Measurements from ENCODE around the gene AKT2.

The AKT2 gene

DNA sequence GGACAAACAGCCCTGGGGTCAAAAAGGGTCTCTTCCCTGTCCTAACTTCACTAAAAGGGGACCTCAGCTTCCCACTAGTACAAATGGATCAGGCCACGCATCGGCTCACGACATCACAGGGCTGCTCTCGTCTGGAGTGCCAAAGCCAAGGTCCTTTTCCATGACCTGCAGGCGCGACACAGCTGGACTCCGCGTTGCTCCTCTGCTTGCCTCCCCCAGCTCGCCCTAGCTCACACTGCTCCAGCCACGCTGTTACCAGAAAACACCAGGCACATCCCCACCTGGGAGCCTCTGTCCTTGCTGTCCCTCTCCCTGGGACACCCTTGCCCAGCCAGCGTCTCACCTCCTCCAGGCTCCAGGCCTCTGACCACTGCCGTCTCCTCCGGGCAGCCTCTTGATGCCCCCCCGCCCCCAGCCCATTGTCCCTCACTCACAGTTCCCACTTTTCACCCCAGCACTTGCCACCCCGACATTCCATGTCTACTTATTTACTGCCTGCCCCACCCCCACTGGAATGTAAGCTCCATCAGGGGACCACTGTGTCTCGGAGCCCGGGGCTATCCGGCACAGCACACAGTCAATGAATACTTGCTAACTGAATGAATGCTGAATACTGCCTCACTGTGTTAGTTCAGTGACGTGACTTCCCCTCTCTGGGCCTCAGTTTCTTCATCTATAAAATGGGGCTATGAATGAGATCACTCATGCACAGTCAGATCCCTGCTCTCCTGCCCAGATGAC lies 20.7 kb downstream of the AKT2 start:
- Histone ChIP-seq H3K36me3 (replicated peaks) (peaks cover 23% of the 10 kb centered on the region), H3K4me1 (no peaks in the 10 kb centered on the region), H3K27me3 (ENCODE audit: low read depth) (no peaks in the 10 kb centered on the region), H3K9me3 (no peaks in the 10 kb centered on the region), H3K4me3 (no peak overlapping the region)
- in situ Hi-C loops (cut with MboI; ENCODE audit: low sequenced_read_pairs): no loop called here
- no peak for DNase-seq (ENCODE audit: low spot score in 2 of 2)

DNA sequence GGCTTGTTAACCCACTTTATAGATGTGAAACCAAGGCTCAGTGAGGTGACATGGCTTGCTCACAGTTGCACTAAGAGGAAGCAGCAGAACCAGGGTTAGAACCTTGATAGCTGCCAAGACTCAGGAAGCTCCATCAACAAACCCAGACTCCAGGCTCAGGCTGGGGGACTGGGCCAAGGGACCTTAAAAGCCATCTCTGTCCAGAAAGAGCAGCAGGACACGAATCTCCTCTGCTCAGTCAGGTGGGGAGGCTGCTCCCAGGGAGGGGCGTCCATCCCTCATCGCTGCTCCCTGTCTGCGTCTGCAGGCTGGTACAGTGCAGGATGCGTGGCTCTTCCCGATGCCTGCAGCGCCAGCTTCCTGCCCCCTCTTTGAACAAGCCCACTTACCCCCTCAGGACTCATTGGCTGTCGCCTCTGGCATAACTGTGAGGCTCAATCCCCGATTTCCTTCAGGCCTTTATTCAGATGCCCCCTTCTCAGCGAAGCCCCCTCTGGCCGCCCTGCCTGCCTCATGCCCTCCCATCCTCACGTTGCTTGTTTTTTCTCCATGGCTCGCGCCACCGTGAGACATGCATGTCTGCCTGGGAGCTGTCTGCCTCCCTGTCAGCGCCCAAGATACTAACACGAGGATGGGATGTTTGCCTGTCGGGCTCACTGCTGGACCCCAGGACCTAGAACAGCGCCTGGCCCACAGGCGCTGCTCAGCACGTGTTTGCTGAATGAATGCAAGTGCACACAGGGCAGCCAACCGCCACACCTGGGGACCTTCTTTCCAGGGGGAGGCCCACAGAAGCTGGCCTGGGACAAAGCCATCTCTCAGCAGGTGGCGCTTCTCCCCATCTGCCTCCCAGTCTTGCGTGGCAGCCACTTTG lies 21.5 kb downstream of the AKT2 start:
- in situ Hi-C loops (cut with MboI; ENCODE audit: low sequenced_read_pairs): no loop called here
- no peak for DNase-seq (ENCODE audit: low spot score in 2 of 2)

DNA sequence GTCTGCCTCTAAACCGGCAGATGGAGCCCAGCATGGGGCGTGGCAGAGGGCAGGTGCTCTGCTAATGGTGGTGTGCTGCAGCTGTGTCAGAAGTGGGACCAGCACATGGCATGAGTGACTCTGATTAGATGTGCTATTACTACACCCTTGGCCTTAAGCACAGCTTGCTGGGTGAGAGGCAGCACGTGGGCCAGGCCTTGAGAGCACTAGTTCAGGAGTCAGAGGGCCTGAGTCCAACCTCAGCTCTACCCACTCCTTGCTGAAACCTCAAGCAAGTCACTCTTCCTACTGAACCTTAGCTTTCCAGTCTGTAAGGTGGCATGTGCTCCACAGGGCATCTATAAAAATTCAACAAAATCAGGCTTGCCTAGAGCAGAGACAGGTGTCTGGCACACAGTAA lies 22.7 kb downstream of the AKT2 start:
- in situ Hi-C loops (cut with MboI; ENCODE audit: low sequenced_read_pairs): no loop called here
- H3K9me3 ChIP-seq: no peaks in the 10 kb centered on the region
- DNase-seq (ENCODE audit: low spot score in 2 of 2): no peak
- H3K4me1 ChIP-seq: no peaks in the 10 kb centered on the region
- H3K4me3 ChIP-seq: no peak overlapping the region
- H3K36me3 ChIP-seq (replicated peaks): peaks cover 21% of the 10 kb centered on the region
- H3K27me3 ChIP-seq (ENCODE audit: low read depth): no peaks in the 10 kb centered on the region

More for the DNA sequence above, 21.5 kb downstream of the AKT2 start:
- no peak overlapping the region for H3K4me3 ChIP-seq
- no peaks in the 10 kb centered on the region for H3K9me3 ChIP-seq
- peaks cover 21% of the 10 kb centered on the region for H3K36me3 ChIP-seq (replicated peaks)
- no peaks in the 10 kb centered on the region for H3K27me3 ChIP-seq (ENCODE audit: low read depth)
- H3K4me1 ChIP-seq: no peaks in the 10 kb centered on the region

DNA sequence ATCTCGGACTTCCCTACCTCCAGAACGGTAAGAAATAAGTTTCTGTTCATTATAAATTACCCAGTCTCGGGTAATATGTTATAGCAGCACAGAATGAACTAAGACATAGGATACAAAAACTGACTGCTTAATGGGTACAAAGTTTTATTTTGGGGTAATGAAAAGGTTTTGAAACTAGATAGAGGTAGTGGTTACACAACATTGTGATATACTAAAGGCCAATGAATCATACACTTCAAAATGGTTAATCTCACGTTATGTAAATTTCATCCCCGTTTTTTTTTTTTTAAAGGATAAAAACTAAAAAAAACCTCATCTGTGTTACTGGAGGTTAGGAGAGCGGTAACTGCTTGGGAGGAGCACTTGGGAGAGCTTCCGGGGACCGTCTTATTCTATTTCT lies 23.5 kb downstream of the AKT2 start:
- Histone ChIP-seq H3K27me3 (ENCODE audit: low read depth) (no peaks in the 10 kb centered on the region), H3K36me3 (replicated peaks) (peaks cover 24% of the 10 kb centered on the region), H3K9me3 (no peaks in the 10 kb centered on the region), H3K4me1 (no peaks in the 10 kb centered on the region), H3K4me3 (no peak overlapping the region)
- DNase-seq (ENCODE audit: low spot score in 2 of 2): no peak
- in situ Hi-C loops (cut with MboI; ENCODE audit: low sequenced_read_pairs): no loop called here

DNA sequence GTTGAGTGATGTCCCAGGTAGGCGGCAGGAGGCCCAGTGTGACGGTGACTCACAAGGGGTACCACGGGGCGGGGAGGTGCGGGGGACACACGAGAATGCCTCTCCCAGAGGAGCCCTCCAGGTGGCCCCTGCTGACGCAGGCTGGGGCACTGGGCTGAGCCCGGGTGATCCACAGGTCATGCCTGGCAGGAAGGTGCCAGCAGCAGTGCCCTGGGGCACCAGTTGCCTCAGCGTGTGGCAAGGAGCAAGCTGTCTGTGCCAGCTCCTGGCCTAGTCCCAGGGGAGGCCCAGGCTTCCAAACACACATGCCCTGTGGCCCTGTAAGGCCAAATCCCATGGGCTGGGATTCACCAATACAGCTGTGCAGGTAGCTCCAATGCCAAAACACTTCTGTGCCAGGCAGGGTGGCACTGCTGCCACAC lies 28.0 kb downstream of the AKT2 start:
- no peak for DNase-seq (ENCODE audit: low spot score in 2 of 2)
- H3K27me3 ChIP-seq (ENCODE audit: low read depth): no peaks in the 10 kb centered on the region
- H3K4me3 ChIP-seq: no peak overlapping the region
- H3K4me1 ChIP-seq: no peaks in the 10 kb centered on the region
- peaks cover 22% of the 10 kb centered on the region for H3K36me3 ChIP-seq (replicated peaks)
- in situ Hi-C loops (cut with MboI; ENCODE audit: low sequenced_read_pairs): no loop called here
- no peaks in the 10 kb centered on the region for H3K9me3 ChIP-seq

DNA sequence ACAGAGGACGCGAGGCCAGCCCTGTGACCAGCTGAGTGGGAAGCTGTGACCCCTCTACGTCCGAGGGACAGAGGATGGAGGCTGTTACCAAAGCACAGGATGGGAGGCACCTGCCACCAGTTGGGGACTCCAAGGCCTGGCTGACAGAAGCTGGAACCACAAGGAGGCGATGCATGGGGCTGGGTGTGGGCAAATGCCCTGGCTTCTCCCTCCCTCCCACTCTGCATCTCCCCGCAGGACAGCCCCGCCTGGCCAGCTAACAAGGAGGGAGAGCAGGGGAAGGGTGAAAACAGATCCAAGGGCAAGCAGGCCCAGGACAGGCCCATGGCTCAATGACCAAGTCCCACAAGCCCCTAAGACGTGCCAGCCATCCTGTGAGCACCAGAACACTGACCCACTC lies 28.6 kb downstream of the AKT2 start:
- Histone ChIP-seq H3K27me3 (ENCODE audit: low read depth) (no peaks in the 10 kb centered on the region), H3K36me3 (replicated peaks) (peaks cover 27% of the 10 kb centered on the region), H3K4me1 (no peaks in the 10 kb centered on the region), H3K4me3 (no peak overlapping the region), H3K9me3 (no peaks in the 10 kb centered on the region)
- DNase-seq (ENCODE audit: low spot score in 2 of 2): no peak
- in situ Hi-C loops (cut with MboI; ENCODE audit: low sequenced_read_pairs): no loop called here

DNA sequence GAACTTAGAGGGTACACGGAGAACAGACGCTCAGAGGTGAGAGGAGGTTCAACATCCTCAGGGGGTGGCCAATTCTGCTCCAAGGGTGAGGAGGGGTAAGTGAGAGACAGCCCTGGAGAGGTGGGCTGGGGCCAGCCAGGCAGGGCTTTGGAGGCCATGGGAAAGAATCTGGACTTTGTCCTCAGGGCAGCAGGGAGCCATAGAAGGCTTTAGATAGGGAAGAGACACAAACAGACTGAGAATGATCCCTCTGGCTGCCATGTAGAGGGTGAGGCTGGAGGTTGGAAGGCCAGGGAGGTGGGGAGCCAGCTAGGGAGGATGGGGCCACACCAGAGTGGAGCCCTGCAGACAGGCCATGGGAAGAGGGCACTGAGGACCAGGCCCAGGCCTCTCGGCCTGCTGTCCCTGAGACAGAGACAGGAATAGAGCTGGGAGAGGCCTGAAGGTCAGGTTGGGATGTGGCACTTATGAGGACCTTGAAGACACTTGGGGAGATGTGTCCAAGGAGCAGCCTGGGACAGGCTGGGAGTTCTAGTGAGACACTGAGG lies 29.5 kb downstream of the AKT2 start:
- Histone ChIP-seq H3K4me3 (no peak overlapping the region), H3K36me3 (replicated peaks) (peaks cover 31% of the 10 kb centered on the region), H3K4me1 (no peaks in the 10 kb centered on the region), H3K27me3 (ENCODE audit: low read depth) (no peaks in the 10 kb centered on the region), H3K9me3 (no peaks in the 10 kb centered on the region)
- DNase-seq (ENCODE audit: low spot score in 2 of 2): no peak
- in situ Hi-C loops (cut with MboI; ENCODE audit: low sequenced_read_pairs): no loop called here

DNA sequence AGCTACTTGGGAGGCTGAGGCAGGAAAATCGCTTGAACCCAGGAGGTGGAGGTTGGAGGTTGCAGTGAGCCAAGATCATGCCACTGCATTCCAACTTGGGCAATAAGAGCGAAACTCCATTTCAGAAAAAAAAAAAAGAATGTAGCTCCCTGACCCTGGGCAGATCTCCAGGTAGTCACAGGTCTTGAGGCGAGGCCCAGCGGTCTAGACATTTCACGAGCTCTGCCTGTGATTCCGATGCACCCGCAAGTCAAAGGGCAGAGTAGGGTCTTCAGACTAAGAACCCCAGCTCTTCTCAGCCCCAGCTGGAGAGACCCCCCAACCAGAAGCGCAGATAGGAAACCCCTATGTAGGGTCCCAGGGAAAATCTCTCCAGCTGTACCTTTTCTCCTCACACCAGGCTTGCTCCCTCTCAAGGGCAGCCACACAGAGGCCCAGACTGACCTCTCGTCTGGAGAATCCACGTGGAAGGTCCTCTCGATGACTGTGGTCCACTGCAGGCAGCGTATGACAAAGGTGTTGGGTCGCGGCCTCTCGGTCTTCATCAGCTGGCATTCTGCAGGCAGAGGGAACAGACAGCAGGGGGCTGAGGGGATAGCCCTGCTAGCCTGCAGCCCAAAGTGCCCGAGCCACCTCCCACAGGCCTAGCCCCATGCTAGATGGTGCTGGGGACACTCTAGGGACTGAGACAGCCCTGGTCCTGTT lies 30.3 kb downstream of the AKT2 start:
- Histone ChIP-seq H3K27me3 (ENCODE audit: low read depth) (no peaks in the 10 kb centered on the region), H3K36me3 (replicated peaks) (peaks cover 35% of the 10 kb centered on the region), H3K4me1 (no peaks in the 10 kb centered on the region), H3K4me3 (no peak overlapping the region), H3K9me3 (no peaks in the 10 kb centered on the region)
- in situ Hi-C loops (cut with MboI; ENCODE audit: low sequenced_read_pairs): no loop called here
- DNase-seq (ENCODE audit: low spot score in 2 of 2): no peak

DNA sequence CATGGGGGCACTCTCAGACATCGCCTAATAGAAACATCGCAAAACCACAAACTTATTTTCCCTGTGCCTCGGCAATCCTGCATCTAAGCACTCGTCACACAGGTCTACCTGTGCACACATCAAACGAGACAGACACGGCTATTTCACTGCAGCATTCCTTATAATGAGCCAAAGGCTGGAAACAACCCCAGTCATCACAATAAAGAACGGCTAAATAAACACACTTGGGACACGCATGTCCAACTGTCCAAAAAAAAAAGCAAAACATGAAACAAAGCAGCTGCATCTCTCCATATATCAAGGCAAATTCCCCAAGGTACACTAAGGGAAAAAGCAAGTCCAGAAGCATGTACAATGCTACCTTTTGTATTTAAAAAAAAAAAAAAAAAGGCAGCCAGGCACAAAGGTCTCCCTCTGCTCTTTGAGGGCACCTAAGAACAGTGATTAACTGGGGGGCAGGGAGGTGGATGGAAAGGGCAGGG lies 31.5 kb downstream of the AKT2 start:
- no peaks in the 10 kb centered on the region for H3K4me1 ChIP-seq
- DNase-seq (ENCODE audit: low spot score in 2 of 2): no peak
- no peaks in the 10 kb centered on the region for H3K27me3 ChIP-seq (ENCODE audit: low read depth)
- H3K4me3 ChIP-seq: no peak overlapping the region
- no peaks in the 10 kb centered on the region for H3K9me3 ChIP-seq
- in situ Hi-C loops (cut with MboI; ENCODE audit: low sequenced_read_pairs): no loop called here
- peaks cover 35% of the 10 kb centered on the region for H3K36me3 ChIP-seq (replicated peaks)

DNA sequence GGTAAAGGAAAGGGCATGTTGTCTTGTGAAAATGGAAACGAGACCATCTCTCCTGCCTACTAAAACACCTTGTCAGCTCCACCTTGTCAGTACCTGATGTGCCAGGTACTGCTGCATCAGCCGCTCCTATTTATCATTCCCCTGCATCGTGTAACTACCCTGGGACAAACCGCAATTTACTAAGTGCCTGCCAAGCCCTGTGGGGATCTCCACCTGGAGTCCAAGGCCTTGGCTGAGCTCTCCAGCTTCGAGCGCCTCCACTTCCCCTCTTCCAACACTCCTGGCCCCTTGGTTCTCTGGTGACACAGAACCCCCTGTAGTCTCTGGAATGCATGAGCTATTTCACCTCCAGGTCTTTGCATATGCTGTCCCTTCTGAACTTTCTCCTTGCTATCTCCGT lies 32.8 kb downstream of the AKT2 start:
- H3K4me3 ChIP-seq: no peak overlapping the region
- in situ Hi-C loops (cut with MboI; ENCODE audit: low sequenced_read_pairs): no loop called here
- H3K4me1 ChIP-seq: no peaks in the 10 kb centered on the region
- H3K27me3 ChIP-seq (ENCODE audit: low read depth): no peaks in the 10 kb centered on the region
- peaks cover 35% of the 10 kb centered on the region for H3K36me3 ChIP-seq (replicated peaks)
- no peaks in the 10 kb centered on the region for H3K9me3 ChIP-seq
- DNase-seq (ENCODE audit: low spot score in 2 of 2): no peak

DNA sequence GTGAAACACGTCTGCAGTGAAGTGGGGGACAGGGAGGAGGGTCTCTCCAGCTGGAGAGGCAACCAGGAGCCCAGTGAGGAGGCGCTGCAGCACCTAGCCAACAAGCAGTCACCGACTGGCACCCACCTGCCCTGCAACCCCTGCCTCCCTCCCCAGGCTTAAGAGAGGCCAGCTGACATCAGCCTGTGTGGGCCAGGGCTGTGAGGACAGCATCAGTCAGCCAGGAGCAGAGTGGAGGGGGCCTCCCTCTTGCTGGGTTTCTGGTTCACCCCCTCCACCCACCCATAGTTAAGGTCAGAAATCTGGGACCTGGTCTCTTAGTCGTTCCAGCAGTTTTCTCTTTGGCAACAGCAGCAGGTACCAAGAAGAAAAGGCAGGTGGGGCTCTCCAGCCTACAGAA lies 33.2 kb downstream of the AKT2 start:
- Histone ChIP-seq H3K9me3 (no peaks in the 10 kb centered on the region), H3K4me3 (no peak overlapping the region), H3K36me3 (replicated peaks) (peaks cover 35% of the 10 kb centered on the region), H3K27me3 (ENCODE audit: low read depth) (no peaks in the 10 kb centered on the region), H3K4me1 (no peaks in the 10 kb centered on the region)
- in situ Hi-C loops (cut with MboI; ENCODE audit: low sequenced_read_pairs): no loop called here
- DNase-seq (ENCODE audit: low spot score in 2 of 2): no peak

DNA sequence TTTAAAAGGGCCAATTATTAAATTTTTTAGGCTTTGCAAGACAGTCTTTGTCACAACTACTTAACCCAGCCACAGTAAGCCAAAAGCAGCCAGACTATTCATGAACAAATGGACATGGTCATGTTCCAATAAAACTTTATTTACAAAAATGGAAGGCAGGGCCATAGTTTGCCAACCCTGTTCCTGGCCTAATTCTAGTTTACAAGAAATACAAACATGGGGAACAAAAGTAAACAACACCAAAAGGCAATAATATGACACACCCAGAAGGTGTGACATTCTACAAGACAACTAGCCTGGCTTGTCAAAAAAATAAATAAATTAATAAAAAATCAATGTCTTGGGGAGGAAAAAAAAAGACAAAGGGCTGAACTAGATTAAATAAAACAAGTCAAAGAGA lies 33.9 kb downstream of the AKT2 start:
- peaks cover 28% of the 10 kb centered on the region for H3K36me3 ChIP-seq (replicated peaks)
- no peaks in the 10 kb centered on the region for H3K4me1 ChIP-seq
- no peak for DNase-seq (ENCODE audit: low spot score in 2 of 2)
- H3K9me3 ChIP-seq: no peaks in the 10 kb centered on the region
- in situ Hi-C loops (cut with MboI; ENCODE audit: low sequenced_read_pairs): no loop called here
- no peak overlapping the region for H3K4me3 ChIP-seq
- H3K27me3 ChIP-seq (ENCODE audit: low read depth): no peaks in the 10 kb centered on the region

DNA sequence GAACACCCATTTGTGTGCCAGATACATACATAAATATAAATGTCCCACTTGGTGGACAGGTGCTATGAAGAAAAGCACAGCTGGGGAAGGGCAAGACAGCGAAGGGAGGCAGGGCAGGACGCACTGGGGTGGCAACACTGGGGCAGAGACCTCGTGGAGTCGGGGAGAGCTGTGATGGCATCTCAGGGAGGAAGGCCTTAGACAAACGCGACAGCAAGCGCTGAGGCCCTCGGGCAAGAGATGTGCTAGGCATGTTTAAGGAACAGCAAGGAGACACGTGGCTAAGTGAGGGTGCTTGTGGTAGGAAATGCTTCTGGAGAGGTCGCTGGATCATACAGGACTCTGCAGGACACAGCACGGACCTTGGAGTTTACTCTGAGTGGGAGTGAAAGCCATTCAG lies 35.4 kb downstream of the AKT2 start:
- no peak overlapping the region for H3K4me3 ChIP-seq
- DNase-seq (ENCODE audit: low spot score in 2 of 2): no peak
- peaks cover 14% of the 10 kb centered on the region for H3K36me3 ChIP-seq (replicated peaks)
- no peaks in the 10 kb centered on the region for H3K4me1 ChIP-seq
- no peaks in the 10 kb centered on the region for H3K27me3 ChIP-seq (ENCODE audit: low read depth)
- no peaks in the 10 kb centered on the region for H3K9me3 ChIP-seq
- in situ Hi-C loops (cut with MboI; ENCODE audit: low sequenced_read_pairs): no loop called here

All from HAP-1 (cell line).